Measurements from ENCODE around the gene EFHD2. TPM values are rescaled to one million over a fixed set of nuclear protein-coding genes. Genes with fewer than 3 reads are reported as not detected.

The EFHD2 gene
- total RNA-seq, 1 experiment from 2014 or later, result 69.7 TPM

GRCh38 chr1:15368888-15369287 is 40.8 kb upstream of the EFHD2 start:
- Histone ChIP-seq H4K20me1 (ENCODE audit: insufficient read depth) (no peaks in the 10 kb centered on the region), H3K9ac (ENCODE audit: low read length) (no peak overlapping the region), H3K36me3 (ENCODE audit: control insufficient read depth in 1 of 2, insufficient read depth in 2 of 2, low read length in 2 of 2) (no peaks in the 10 kb centered on the region), H3K4me2 (ENCODE audit: low read length) (no peak overlapping the region), H2AFZ (ENCODE audit: low read depth, low read length, poor library complexity, severe bottlenecking) (no peak overlapping the region), H3K27me3 (ENCODE audit: insufficient read depth, low read length) (no peaks in the 10 kb centered on the region), H3K9me2 (ENCODE audit: insufficient read depth) (no peaks in the 10 kb centered on the region), H3K4me3 (replicated peaks in 1 of 2; ENCODE audit: low read depth in 1 of 2, low read length in 2 of 2) (no peak overlapping the region), H3K27ac (ENCODE audit: low read depth, low read length) (no peak overlapping the region), H3K4me1 (ENCODE audit: control insufficient read depth in 1 of 2, insufficient read depth in 2 of 2, low read length in 2 of 2) (peaks cover 11 to 38% of the 10 kb centered on the region in 2 experiments), H3K9me3 (ENCODE audit: control insufficient read depth in 1 of 2, insufficient read depth in 1 of 2, low read depth in 1 of 2, low read length in 2 of 2) (no peaks in the 10 kb centered on the region), H3K79me2 (ENCODE audit: insufficient read depth, low read length) (no peaks in the 10 kb centered on the region)
- ChIA-PET RAD21 (ENCODE audit: low non-redundant PET in 1 of 2, low total read pairs in 2 of 2, uncharacterized antibody in 2 of 2, unreplicated experiment in 2 of 2) (no interaction called here), CTCF (no interaction called here), POLR2A (no interaction called here)
- intact Hi-C loops (cut with micrococcal nuclease), result no loop called here
- TF ChIP-seq SP1 (IDR thresholded peaks at IDR 0.05; ENCODE audit: low read depth), result no peak
- no peak for TF ChIP-seq ZFX (IDR thresholded peaks at IDR 0.05)
- TF ChIP-seq POLR2AphosphoS5 (IDR thresholded peaks at IDR 0.05; ENCODE audit: low read depth, low read length), result no peak
- no peak for TF ChIP-seq CBX3 (IDR thresholded peaks at IDR 0.05; ENCODE audit: low read depth)
- ATAC-seq (no peak), DNase-seq (ENCODE audit: low read depth, low spot score) (no peak)
- no TSS peak for BruUV-seq (replicated peaks)

- ChIA-PET POLR2A (no interaction called here), CTCF (no interaction called here), RAD21 (ENCODE audit: low non-redundant PET in 1 of 2, low total read pairs in 2 of 2, uncharacterized antibody in 2 of 2, unreplicated experiment in 2 of 2) (no interaction called here)
- Histone ChIP-seq H4K20me1 (ENCODE audit: insufficient read depth) (no peaks in the 10 kb centered on the region), H3K9me2 (ENCODE audit: insufficient read depth) (no peaks in the 10 kb centered on the region), H3K4me2 (ENCODE audit: low read length) (no peak overlapping the region), H2AFZ (ENCODE audit: low read depth, low read length, poor library complexity, severe bottlenecking) (no peak overlapping the region), H3K36me3 (ENCODE audit: control insufficient read depth in 1 of 2, insufficient read depth in 2 of 2, low read length in 2 of 2) (no peaks in the 10 kb centered on the region), H3K9ac (ENCODE audit: low read length) (no peak overlapping the region), H3K27me3 (ENCODE audit: insufficient read depth, low read length) (no peaks in the 10 kb centered on the region), H3K9me3 (ENCODE audit: control insufficient read depth in 1 of 2, insufficient read depth in 1 of 2, low read depth in 1 of 2, low read length in 2 of 2) (no peaks in the 10 kb centered on the region), H3K79me2 (ENCODE audit: insufficient read depth, low read length) (no peaks in the 10 kb centered on the region), H3K4me1 (ENCODE audit: control insufficient read depth in 1 of 2, insufficient read depth in 2 of 2, low read length in 2 of 2) (peaks cover 6 to 30% of the 10 kb centered on the region in 2 experiments; a peak in 2 of 4 replicates), H3K27ac (ENCODE audit: low read depth, low read length) (no peak overlapping the region), H3K4me3 (replicated peaks in 1 of 2; ENCODE audit: low read depth in 1 of 2, low read length in 2 of 2) (no peak overlapping the region)
- ATAC-seq (no peak), DNase-seq (ENCODE audit: low read depth, low spot score) (no peak)
- no TSS peak for BruUV-seq (replicated peaks)
- intact Hi-C loops (cut with micrococcal nuclease), result no loop called here
- no peak for TF ChIP-seq ZFX (IDR thresholded peaks at IDR 0.05)
- TF ChIP-seq ZNF274 (IDR thresholded peaks at IDR 0.05; ENCODE audit: low read depth, low read length), result no peak
- no peak for TF ChIP-seq SP1 (IDR thresholded peaks at IDR 0.05; ENCODE audit: low read depth)
- no peak for TF ChIP-seq FOSL1 (IDR thresholded peaks at IDR 0.05; ENCODE audit: low read depth)
- no peak for TF ChIP-seq CTCF (IDR thresholded peaks at IDR 0.05 in 2 of 3, conservative IDR thresholded peaks at IDR 0.05 in 1 of 3; ENCODE audit: borderline replicate concordance in 1 of 3, insufficient read depth in 1 of 3, low read depth in 2 of 3, low read length in 2 of 3)
- TF ChIP-seq ATF3 (IDR thresholded peaks at IDR 0.05), result no peak
- TF ChIP-seq EZH2phosphoT487 (IDR thresholded peaks at IDR 0.05; ENCODE audit: borderline replicate concordance), result no peak
These were observed 39.4 kb upstream of the EFHD2 start for GRCh38 chr1:15370268-15370667.

All from HCT116 (cell line).